Measurements from ENCODE around the gene DCP1A.
"Not testable (repeated sequence)": the region's sequence is repeated elsewhere in the genome, so short reads cannot be mapped to it uniquely, and the experiment has no call there.

DCP1A gene

DNA sequence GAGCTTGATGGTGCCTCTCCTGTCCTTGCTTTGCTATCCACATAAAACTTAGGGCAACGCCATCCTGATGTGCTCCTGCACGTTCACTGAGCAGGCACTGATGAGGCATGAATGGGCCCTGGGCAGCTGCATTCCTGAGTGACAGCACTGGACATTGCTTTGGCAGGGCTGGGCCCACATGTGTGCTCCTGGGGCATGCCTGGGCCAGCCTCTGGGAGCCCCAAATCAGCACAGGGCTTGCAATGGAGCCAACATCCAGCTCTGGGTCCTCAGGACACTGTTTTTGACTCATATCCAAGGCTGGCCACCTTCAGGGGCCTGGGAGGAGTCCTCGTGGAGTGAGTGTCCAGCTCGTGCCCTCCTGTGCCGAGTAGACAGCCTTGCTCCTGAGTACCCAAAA is 85.6 kb downstream of the DCP1A start:
- no peak for DNase-seq

DNA sequence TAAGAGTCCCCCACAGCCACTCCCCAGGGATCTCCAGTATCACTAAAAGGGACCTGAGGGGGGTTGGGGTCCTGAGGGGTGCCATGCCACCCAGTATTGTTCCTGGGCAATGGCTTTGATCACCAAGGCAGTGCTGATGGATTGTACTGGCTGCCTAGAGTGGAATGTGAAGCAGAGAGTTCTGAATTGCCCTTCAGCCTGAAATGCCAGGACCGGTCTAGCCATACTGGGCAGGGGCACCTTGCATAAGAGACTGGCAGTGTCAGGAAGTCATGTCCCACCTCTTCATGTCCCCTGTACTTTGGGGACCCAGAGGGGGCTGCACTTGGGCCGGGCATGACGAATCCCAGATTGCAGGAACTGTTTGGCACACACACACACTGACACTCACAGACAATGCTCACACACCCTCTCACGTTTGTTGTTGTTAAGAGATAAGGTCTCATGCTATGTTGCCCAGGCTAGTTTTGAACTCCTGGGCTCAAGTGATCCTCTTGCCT is 87.0 kb downstream of the DCP1A start:
- DNase-seq, result no peak

DNA sequence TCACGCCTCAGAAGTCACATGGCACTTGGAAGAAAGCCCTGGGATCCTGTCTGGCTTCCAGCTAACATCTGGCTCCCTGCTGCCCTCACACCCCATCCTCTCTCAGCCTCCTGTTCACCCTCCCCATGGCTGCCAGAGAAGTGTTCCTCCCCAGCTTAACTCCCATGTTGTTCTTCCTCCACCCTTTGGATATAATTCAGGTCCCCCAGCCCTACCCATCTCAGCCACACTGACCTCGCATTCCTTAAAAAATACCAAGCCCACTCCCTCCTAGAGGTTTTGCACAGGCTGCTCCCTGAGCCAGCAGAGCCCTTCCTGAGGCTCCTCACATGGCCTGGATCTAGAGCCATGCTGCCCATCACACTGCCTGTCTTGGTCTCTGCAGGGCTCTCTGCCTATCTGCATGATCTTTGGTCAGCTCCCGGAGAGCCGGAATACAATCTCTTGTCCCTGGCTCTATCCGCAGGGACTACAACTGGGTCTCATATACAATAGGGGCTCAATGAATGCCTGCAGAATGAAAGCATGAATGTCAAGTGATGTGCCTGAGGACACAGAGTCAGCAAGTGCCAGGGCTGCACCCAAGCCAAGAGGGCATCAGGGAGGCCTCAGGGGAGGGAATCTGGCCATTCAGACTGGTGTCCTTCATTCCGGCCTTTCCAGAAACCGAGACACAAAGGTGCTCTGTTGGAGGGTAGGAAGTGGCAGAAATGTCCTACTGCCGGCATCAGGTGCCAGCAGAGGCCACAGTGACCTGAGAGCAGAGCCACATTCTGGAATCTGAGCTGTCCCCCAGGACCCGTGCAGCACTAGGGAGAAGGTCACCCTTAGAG is 87.7 kb downstream of the DCP1A start:
- peak; percentile 31 to 45 for DNase-seq

DNA sequence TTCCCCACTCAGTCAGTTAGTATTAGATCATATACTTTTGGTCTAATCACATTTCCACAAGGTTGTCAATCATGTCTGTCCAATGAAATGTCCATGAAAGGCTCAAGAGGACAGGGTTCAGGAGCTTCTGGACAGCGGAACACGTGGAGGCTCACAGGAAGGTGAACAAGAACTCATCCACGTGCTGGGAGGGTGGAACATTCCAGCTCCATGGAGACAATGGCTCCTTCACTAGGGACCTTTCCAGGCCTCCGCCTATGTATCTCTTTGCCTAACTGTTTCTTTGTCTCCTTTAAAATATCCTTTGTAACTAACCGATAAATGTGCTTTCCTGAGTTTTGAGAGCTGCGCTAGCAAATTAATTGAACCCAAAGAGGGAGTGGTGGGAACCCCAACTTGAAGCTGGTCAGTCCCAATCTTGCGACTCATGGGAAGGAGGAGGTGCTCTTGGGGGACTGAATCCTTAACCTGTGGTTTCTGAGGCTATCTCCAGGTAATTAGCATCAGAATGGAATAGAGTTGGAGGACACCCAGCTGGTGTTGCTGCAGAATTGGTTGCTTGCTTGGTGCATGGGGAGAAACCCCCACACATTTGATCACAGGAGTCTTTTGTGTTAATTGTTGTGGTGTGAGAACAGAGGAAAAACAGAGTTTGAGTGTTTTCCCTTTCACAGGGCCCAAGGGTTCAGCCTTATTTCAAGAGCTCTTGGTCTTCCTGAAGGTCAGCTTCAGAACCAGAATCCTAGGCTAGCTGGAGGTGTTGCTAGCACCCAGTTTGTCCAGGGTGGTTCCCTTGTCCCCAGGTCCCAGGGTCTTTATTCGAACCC is 88.5 kb downstream of the DCP1A start:
- no peak for DNase-seq

DNA sequence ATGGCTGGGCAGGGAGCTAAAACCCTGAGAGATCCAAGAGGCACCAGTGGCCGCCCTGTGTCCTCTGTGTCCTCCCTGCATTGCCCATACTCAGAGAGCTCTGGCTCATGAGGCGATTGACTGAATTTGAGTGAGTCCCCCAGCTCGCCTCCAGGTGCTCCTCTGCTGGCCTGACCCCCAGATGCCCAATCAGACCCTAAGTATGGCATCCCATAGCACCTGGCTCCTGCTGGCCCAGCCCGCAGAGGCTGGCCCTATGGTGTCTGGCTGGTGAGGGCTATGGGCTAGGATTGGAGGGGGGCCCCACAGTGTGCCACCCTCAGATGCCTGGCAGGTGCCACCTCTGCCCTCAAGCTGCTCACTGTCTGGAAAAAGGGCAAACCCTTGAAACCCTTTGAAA is 89.9 kb downstream of the DCP1A start:
- DNase-seq, result no peak

DNA sequence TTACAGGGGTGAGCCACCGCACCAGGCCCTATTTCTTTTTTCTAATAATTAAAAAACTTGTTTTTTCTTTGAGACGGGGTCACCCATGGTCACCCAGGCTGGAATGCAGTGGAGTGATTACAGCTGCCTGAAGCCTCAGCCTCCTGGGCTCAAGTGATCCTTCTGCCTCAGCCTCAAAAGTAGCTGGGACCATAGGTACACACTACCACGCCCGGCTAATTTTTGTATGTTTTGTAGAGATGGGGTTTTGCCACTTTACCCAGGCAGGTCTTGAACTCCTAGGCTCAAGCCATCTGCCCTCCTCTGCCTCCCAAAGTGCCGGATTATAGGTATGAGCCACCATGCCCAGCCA is 90.7 kb downstream of the DCP1A start:
- DNase-seq, result peak in 1 of 2 experiments; percentile 31

DNA sequence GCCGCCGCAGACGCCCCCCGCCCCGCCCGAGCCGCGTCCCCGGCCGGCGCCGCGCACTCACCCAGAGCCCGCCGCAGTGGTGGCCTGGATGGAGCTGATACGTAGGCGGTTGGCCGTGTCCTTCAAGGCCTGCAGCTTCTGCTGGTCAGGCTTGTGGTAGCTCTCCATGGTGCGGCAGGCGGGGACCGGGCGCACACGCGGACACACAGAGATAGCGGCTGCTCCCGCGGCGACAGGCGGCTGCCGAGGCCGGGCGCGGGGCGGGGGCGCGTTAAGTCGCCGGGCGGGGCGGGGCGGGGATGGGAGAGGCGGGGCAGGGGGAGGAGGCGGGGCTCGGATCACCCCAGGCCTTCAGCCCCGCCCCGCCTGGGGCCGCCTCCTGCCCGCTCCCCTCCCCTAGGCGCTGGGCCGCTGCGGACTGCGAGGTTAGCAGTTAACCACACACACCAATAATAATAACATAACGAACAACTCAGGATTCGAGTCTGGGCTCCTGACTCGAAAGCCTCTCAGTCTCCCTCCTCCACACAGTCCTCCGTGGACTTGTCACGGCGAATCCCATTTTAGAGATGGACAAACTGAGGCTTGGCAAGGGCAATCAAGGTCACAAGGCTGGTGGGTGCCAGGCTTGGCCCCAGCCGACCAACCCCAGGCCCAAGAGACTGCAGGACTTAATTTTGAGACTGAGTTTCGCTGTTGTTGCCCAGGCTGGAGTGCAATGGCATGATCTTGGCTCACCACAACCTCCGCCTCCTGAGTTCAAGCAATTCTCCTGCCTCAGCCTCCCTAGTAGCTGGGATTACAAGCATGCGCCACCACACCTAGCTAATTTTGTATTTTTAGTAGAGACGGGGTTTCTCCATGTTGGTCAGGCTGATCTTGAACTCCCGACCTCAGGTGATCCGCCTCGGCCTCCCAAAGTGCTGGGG is 91.3 kb downstream of the DCP1A start, which contains the start of gene TKT:
Gene TKT (minus strand): TSS at position 248 of the 929 bp plus-strand sequence. CDS start 80 bp downstream, at position 168.
- DNase-seq, result peak; percentile 50 to 72

DNA sequence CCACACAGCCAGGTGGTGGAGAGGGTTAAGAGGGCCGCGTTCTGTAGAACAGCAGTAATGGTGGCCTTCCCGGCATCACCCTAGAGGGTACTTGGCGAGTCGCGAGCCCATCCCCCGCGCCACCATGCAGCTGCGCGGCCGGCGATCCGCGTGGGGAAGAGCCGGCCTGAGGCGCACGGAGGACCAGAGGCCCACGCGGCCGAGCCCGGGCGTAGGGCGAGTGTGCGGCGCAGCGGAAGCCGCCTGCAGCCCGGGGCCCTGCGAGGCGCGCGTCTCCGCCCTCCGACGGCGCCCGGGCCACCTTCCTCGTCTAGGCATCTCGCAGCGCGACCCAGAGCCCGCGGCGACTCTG is 91.9 kb downstream of the DCP1A start:
- DNase-seq, result peak in 1 of 2 experiments; percentile 41

DNA sequence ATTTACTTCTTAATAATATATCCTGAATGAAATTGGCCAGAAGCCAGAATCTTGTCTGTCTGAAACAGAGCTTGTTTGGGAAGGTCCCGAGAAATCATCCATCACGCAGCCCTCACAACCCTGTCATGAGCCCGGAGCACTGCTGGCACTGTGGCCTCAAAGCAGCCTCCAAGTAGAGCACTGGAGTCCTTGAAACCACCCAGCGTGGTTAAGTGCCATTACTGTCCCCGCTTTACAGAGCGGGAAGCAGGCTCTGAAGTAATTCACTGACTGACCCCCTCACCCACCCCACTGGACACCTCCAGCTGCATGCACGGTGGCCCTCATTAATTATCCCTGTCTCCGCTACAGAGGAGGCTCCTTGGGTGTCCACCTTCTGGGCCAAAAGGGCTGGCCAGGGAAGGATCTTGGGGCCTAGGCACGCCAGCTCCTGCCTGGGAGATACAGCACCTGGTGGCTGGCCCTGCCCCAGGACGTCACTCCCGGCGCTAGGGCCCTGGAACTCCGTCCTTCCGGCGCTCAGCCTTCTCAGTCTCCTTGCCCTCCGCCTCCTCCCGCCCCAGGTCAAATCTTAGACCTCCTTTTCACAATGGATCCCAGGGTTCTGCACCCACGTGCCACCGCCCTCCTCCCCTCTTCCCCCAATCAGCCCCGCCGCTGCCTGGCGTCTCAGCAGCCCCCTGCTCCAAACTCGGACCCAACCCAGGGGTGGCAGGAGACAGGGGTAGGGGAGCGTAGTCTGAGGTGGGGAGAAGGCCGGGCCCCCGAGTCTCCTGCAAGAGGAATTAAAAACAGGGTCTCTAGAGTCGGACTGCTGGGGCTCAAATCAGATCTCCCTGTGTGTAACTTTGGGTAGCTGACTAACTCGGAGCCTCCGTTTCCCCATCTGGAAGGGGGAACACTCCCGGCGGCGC is 92.6 kb downstream of the DCP1A start:
- peak; percentile 28 to 69 for DNase-seq

DNA sequence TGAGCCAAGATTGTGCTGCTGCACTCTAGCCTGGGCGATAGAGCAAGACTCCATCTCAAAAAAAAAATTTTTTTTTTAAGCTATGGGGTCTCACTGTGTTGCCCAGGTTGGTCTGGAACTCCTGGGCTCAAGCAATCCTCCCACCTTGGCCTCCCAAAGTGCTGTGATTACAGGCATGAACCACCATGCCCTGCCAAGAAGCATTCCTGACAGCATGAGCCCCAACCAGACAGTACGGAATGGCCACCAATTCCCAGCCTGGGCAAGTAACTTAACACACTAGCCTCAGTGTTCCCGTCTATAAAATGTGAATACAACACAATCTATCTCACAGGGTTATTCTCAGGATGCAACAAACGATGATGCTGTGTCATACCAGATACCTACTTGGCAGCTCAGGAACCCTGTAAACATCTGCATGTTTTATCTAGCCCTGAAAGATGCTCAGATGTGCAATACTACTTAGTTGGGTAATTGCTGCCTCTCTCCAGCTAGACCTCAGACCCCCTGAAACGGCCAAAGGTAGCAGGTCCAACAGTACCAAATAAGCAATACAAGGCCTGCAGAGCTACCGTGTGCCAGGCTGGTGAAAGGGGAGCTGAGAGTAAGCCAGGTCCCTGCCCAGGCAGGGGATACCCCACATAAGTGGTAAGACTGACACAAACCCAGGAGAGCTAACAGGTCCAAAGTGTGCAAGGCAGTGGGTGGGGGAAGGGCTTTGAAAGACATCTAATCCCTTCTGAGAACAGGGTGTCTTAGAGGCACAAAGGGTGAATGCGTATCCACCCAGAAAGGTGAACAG is 93.4 kb downstream of the DCP1A start:
- peak in 1 of 2 experiments; percentile 44 for DNase-seq

DNA sequence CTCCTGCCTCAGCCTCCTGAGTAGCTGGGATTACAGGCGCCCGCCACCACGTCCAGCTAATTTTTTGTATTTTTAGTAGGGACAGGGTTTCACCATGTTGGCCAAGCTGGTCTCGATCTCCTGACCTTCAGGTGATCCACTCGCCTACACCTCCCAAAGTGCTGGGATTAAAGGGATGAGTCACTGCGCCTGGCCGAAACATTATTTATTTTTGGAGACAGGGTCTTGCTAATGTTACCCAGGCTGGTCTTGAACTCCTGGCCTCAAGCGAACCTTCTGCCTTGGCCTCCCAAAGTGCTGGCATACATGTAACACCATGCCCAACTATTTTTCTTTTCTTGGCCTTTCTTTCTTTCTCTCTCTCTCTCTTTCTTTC is 94.4 kb downstream of the DCP1A start:
- DNase-seq, result not testable (repeated sequence)

DNA sequence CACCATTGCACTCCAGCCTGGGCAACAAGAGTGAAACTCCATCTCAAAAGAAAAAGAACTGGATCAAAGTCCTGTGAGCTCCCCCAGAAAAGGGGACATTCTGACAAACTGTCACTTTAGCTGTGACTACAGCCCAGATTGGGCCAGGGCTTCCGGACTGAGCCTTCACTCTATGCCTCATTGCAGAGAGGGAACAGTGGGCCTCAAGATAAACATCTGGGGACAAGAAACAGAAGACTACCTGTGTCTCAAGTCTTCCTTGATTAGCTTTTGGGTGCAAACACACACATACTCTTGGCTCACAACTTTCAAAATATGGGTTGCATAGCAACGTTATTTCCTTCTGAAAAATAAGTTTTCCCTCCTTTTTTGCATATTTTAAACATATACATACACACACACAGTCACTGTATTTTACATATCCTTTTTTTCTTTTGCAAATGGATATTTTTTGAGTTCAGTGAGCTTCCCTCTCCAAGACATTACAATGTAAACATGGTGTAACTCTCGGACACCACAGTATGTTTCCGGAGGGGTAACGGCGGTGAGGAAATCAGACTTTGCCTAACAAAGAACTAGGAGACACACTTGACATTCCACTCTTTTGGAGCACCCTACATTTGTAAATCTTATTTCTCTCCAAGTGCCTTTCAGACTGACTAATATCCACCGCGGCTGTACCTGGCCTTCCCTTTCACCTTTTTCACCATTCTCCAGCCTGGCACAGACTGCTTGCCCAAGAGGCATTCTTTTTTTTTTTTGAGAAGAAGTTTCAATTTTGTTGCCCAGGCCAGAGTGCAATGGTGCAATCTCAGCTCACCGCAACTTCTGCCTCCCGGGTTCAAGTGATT is 95.0 kb downstream of the DCP1A start:
- no peak for DNase-seq

DNA sequence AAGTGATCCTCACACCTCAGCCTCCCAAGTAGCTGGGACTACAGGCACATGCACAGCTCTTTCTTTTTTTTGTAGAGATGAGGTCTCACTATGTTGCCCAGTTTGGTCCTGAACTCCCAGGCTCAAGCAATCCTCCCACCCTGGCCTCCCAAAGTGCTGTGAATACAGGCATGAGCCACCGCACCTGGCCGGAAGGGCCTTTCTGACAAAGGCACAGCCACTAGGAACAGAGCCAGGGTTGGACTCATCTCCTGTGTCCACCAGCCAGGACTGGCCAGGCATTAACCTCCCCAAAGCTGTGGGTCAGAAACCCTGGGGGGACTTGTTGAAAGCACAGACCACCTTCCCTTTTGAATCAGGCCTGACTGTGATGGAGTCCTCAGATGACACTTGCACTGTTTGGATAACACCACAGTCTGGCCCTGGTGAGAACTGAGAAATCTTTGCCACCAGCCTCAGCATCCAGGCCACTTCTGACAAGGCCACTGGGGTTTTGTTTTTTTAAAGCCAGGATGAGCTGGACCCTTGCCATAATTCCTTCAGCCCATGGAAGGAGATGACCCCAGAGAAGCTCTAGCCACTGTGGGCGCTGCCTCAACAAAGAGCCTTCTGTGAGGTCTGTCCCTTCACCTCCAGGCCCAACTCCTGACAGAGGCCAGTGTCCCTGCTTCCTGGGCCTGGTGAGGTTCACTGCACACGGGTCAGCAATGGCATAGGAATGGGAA is 96.3 kb downstream of the DCP1A start:
- no peak for DNase-seq

DNA sequence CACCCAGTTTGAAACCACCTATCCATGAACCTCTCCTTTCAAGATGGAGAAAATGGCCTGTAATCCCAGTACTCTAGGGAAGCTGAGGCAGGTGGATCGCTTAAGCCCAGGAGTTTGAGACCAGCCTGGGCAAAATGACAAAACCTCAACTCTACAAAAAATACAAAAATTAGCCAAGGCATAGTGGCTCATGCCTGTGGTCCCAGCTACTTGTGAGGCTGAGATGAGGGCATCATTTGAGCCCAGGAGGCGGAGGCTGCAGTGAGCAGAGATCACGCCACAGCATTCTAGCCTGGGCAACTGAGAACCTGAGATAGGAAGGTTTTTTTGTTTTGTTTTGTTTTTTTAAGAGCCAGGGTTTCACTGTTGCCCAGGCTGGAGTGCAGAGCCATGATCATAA is 96.9 kb downstream of the DCP1A start:
- no peak for DNase-seq

DNA sequence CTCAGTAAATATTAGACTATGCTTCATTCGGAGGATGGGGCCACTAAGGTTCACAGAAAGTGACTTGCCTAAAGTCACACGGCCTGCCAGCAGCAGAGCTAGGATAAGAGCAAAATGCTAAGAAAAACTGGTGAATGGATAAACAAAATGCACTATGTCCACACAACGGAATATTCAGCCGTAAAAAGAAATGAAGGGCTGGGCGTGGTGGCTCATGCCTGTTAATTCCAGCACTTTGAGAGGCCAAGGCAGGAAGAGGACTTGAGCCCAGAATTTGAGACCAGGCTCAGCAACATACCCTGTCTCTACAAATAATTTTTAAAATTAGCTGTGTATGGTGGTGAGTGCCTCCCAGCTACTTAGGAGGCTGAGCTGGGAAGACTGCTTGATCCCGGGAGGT is 99.2 kb downstream of the DCP1A start:
- no peak for DNase-seq

DNA sequence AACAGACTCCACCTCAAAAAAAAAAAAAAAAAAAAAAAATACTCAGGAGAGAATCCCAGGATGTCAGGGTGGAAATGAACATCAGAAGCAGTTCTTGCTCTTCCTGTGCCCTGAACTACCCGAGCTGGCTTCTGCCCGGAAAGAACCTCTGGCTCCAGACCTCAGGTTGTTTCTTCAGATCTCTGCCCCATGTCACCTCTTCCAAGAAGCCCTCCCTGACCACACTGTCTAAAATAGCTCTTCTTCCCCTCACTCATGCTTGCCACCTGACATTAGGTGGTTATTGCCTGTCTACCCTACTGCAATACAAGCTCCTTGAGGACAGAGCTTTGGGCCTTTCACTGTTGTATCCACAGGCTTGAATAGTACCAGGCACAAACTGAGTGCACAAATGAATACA is 99.7 kb downstream of the DCP1A start:
- DNase-seq, result no peak

DNA sequence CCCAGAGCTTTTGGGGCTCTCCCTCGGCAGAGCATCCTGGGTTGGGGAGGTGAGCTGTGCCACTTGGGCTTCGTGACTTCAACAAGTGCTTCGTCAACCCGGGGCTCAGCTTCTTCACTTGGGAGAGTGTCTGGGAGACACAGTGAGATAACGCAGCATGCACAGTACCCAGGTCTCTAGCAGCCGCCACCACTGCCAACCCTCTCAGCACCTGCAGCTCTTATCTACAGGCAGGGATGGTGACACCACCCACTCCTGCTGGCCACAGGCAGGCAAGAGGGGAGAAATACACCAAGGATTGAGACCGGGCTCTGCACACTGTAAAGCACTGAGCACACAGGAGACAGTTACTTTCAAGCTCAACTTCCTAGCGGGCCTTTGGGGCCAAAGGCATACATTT is 103.1 kb downstream of the DCP1A start:
- DNase-seq, result no peak

DNA sequence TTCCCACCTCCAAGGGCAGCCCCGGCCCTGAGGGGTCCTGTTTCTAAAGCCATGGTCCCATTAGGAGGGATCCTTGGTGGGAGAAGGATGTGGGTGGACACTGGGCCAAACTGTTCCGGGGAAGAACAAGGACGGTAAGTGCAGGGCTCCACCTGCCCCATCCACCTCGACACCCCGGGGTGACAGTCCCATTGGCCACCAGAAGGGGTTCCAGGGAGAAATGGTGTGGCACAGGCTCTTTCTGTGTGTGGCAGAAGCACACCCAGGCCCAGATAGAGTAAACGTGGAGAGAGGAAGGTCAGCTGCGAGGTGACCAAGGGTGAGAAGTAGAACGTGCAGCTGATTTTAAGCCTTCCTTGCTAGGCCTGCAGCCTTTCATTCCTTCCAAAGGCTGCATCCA is 103.6 kb downstream of the DCP1A start:
- DNase-seq, result no peak

DNA sequence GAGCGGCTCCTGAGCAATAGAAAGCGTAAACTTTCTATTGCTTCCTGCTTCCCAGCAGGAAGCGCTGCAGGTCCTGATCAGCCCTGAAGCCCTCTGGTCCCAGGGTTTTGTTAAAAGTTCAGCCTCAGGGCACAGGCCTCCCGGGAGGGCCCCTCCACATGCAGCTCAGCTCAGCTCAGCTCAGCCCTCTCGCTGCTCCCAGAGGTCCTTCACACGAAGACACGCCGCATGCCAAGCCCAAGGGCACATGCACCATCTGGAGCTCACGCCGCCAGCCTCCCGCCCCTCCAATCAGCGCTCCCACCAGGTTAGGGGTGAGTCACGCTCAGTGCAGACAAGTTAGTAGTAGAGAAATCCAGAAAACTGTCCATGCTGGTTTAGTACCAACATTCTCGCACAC is 104.2 kb downstream of the DCP1A start:
- DNase-seq, result peak; percentile 35 to 73
